K562 (cell line): ENCODE measurements around the gene SF3A2. TPM values are rescaled to one million over a fixed set of nuclear protein-coding genes. Genes with fewer than 3 reads are reported as not detected.

ENCODE experiments used
- ATAC-seq: fragments of 200-7000 bp; cut with Tn5 transposase; 3 replicates; pipeline ENCODE4 v1.9.1; 2020; ENCODE audit warnings: moderate library complexity
- BruUV-seq: library from RNA; stranded (reverse); fragments of 400-500 nt; replicated peaks from 2 replicates; lab custom pipeline; 2021; lab: Mats Ljungman, UMichigan
- CTCF ChIA-PET: fragments of 300-600 bp; formaldehyde crosslinking; extraction: SDS; loops from one replicate; lab custom pipeline; 2021; ENCODE audit warnings: low intra/inter-chr PET ratio; lab: Yijun Ruan, JAX
- POLR2A ChIA-PET: fragments of 300-600, 350-650 bp; sonication (Branson Sonifier 250); formaldehyde crosslinking; extraction: SDS; loops from one replicate; lab custom pipeline; 2021; ENCODE audit warnings: antibody characterized with exemption, inconsistent platforms; lab: Yijun Ruan, JAX
- DNase-seq, 4 experiments: peaks; one replicate each; pipeline versions ENCODE4 v3.0.0 to v3.0.0-alpha.2; 2011 to 2018; ENCODE audit warnings: low spot score in 3 of 4, mixed read lengths in 3 of 4; ENCODE audit errors: extremely low read depth in 1 of 4
- FAIRE-seq: peaks from 2 replicates; lab custom pipeline; 2011; peaks lifted over from hg19 to GRCh38; lab: Jason Lieb, UNC
- H2AFZ ChIP-seq: 2 replicates; pipeline ENCODE4 v1.6.0; 2011; ENCODE audit warnings: low read depth, low read length, control low read depth, inconsistent platforms
- H3K27ac ChIP-seq: fragments of 200-600 bp; 3 replicates; pipeline ENCODE4 v1.8.0; 2011; ENCODE audit warnings: low read depth, mild to moderate bottlenecking, control low read depth, inconsistent platforms, low read length, moderate library complexity, mixed read lengths; ENCODE audit errors: extremely low read depth
- H3K27me3 ChIP-seq, 2 experiments: fragments of 300-600 bp in 1 of 2; 2 replicates in 1 of 2; 3 replicates in 1 of 2; pipeline versions ENCODE4 v1.6.0 to v1.8.0; 2011; ENCODE audit warnings: inconsistent platforms in 2 of 2, low read length in 2 of 2, mild to moderate bottlenecking in 1 of 2, mixed read lengths in 1 of 2, moderate library complexity in 1 of 2; ENCODE audit not compliant: control insufficient read depth in 2 of 2, insufficient read depth in 2 of 2
- H3K36me3 ChIP-seq: fragments of 300-600 bp; 3 replicates; pipeline ENCODE4 v1.8.0; 2011; ENCODE audit warnings: mild to moderate bottlenecking, low read length, inconsistent platforms; ENCODE audit not compliant: control insufficient read depth, insufficient read depth
- H3K4me1 ChIP-seq, 2 experiments: fragments of 200-600 bp in 1 of 2; replicated peaks in 1 of 2; 2 replicates in 1 of 2; 3 replicates in 1 of 2; pipeline versions ENCODE4 v1.5.1 to v1.8.0; 2011; ENCODE audit warnings: inconsistent platforms in 2 of 2, low read length in 2 of 2, mild to moderate bottlenecking in 1 of 2, mixed read lengths in 1 of 2, moderate library complexity in 1 of 2; ENCODE audit not compliant: control insufficient read depth in 2 of 2, insufficient read depth in 2 of 2
- H3K4me2 ChIP-seq: 2 replicates; pipeline ENCODE4 v1.6.1; 2011; ENCODE audit warnings: low read length, control low read depth, inconsistent platforms, mixed read lengths; ENCODE audit not compliant: insufficient read depth
- H3K4me3 ChIP-seq: fragments of 200-600 bp; sonication (generic), shearing (Covaris generic); 2 replicates; pipeline ENCODE4 v1.5.1; 2016; ENCODE audit warnings: control low read depth, inconsistent platforms
- H3K79me2 ChIP-seq: fragments of 200-600 bp; 3 replicates; pipeline ENCODE4 v1.8.0; 2011; ENCODE audit warnings: low read length, inconsistent platforms; ENCODE audit not compliant: control insufficient read depth, insufficient read depth
- H3K9ac ChIP-seq, 2 experiments: 2 replicates each; pipeline versions ENCODE4 v1.6.0 to v1.6.1; 2011; ENCODE audit warnings: low read depth in 2 of 2, low read length in 2 of 2, control low read depth in 1 of 2, inconsistent platforms in 1 of 2, mild to moderate bottlenecking in 1 of 2, mixed read lengths in 1 of 2; ENCODE audit not compliant: insufficient read depth in 1 of 2
- H3K9me1 ChIP-seq: one replicate; pipeline ENCODE4 v1.6.0; 2011; ENCODE audit warnings: inconsistent platforms, mild to moderate bottlenecking, low read length, moderate library complexity; ENCODE audit not compliant: control insufficient read depth, insufficient read depth
- H3K9me3 ChIP-seq: replicated peaks from 2 replicates; pipeline ENCODE4 v1.5.1; 2011; ENCODE audit warnings: low read depth, low read length, inconsistent platforms; ENCODE audit not compliant: control insufficient read depth, insufficient read depth
- H4K20me1 ChIP-seq: replicated peaks from 2 replicates; pipeline ENCODE4 v1.6.1; 2011; ENCODE audit warnings: low read length, inconsistent platforms, mixed read lengths; ENCODE audit not compliant: control insufficient read depth, insufficient read depth
- BCL6 ChIP-seq: fragments of 250-450 bp; sonication (Bioruptor Pico); IDR thresholded peaks from 2 replicates; pipeline ENCODE4 v1.4.0; 2020
- CBFB ChIP-seq: sonication (generic); formaldehyde crosslinking; IDR thresholded peaks from 2 replicates; pipeline ENCODE4 v1.4.0; 2020; ENCODE audit warnings: mild to moderate bottlenecking, missing genetic modification reagents
- ELF4 ChIP-seq: fragments of 450-650 bp; formaldehyde crosslinking; IDR thresholded peaks from 2 replicates; pipeline ENCODE4 v1.4.0; 2022; ENCODE audit warnings: missing genetic modification characterization
- HDAC6 ChIP-seq: IDR thresholded peaks from 2 replicates; pipeline ENCODE4 v1.6.1; 2012; ENCODE audit warnings: low read depth, mild to moderate bottlenecking, control low read depth, inconsistent platforms, low read length, moderate library complexity
- KDM5B ChIP-seq: fragments of 200-600 bp; sonication (generic); IDR thresholded peaks from 2 replicates; pipeline ENCODE4 v1.6.1; 2012; ENCODE audit warnings: low read depth, mild to moderate bottlenecking, moderate library complexity, low read length, control low read depth, inconsistent platforms; ENCODE audit not compliant: insufficient replicate concordance
- NUFIP1 ChIP-seq: fragments of 450-650 bp; IDR thresholded peaks from 2 replicates; pipeline ENCODE4 v1.6.1; 2018; ENCODE audit not compliant: partially characterized antibody
- POLR2AphosphoS5 ChIP-seq: IDR thresholded peaks from 2 replicates; pipeline ENCODE4 v1.6.1; 2011; ENCODE audit warnings: mild to moderate bottlenecking, low read depth, low read length, moderate library complexity; ENCODE audit not compliant: control insufficient read depth, insufficient read depth
- POLR2B ChIP-seq: fragments of 450-650 bp; IDR thresholded peaks from 2 replicates; pipeline ENCODE4 v1.6.1; 2018; ENCODE audit warnings: low read depth; ENCODE audit not compliant: partially characterized antibody
- POLR2G ChIP-seq: fragments of 200-400 bp; formaldehyde crosslinking; IDR thresholded peaks from 2 replicates; pipeline ENCODE4 v1.6.1; 2017; ENCODE audit warnings: low read depth, mild to moderate bottlenecking, antibody characterized with exemption, low read length, moderate library complexity
- POLR3G ChIP-seq: IDR thresholded peaks from 2 replicates; pipeline ENCODE4 v1.6.1; 2011; ENCODE audit not compliant: insufficient read length, insufficient replicate concordance; ENCODE audit errors: extremely low read depth
- SUPT5H ChIP-seq: fragments of 450-650 bp; IDR thresholded peaks from 2 replicates; pipeline ENCODE4 v1.6.1; 2016
- ZBTB17 ChIP-seq: fragments of 450-650 bp; formaldehyde crosslinking; IDR thresholded peaks from 2 replicates; pipeline ENCODE4 v1.4.0; 2020; ENCODE audit warnings: mild to moderate bottlenecking
- whole genome bisulfite sequencing: fragments of 100-300 bp; shearing (Covaris generic); methylation state at CpG from one replicate; pipeline ENCODE4 v1.1.6; 2016; ENCODE audit warnings: low coverage, mixed read lengths; ENCODE audit not compliant: insufficient coverage; ENCODE audit errors: missing lambda C conversion rate; 5-methylcytosine and 5-hydroxymethylcytosine counted together
- in situ Hi-C: fragments of 300-500 bp; cut with MboI; formaldehyde crosslinking; loops from 4 replicates; pipeline ENCODE4 v1.15.0; 2018; ENCODE audit warnings: inconsistent platforms, mixed read lengths
- intact Hi-C: fragments of 100-400 bp; cut with micrococcal nuclease; formaldehyde crosslinking; loops from 2 replicates; pipeline ENCODE4 v1.14.2; 2022
- polyA plus RNA-seq, 8 experiments: library from polyadenylated mRNA; depleted of rRNA in 4 of 8; stranded (reverse) in 5 of 8; unstranded in 3 of 8; fragments of >200 nt; fragmentation: Nextera tagmentation in 2 of 8; fragmentation: Illumina TruSeq in 1 of 8; extraction: Ambion mirVana in 2 of 8; extraction: Trizol in 1 of 8; gene quantifications; 2 replicates each; pipeline versions ENCODE4 v1.2.1 to v1.2.3, GENCODE V29; 2011 to 2014; ENCODE audit warnings: inconsistent platforms in 1 of 8, missing spikeins in 1 of 8
- total RNA-seq, 7 experiments: library from RNA; depleted of rRNA in 6 of 7; stranded (reverse); fragments of >200 nt in 6 of 7; fragmentation: Illumina TruSeq in 2 of 7; extraction: Trizol in 2 of 7; gene quantifications; 2 replicates each; pipeline versions ENCODE4 v1.2.1 to v1.2.3, GENCODE V29; 2011 to 2021; ENCODE audit warnings: low replicate concordance in 1 of 7
- TF ChIP-seq, protein P1 (sequence below): sonication (generic); formaldehyde crosslinking; IDR thresholded peaks from 2 replicates; pipeline ENCODE4 v1.8.0; 2022; ENCODE audit warnings: missing genetic modification reagents, mild to moderate bottlenecking, borderline replicate concordance
- TF ChIP-seq, protein P2 (sequence below): sonication (generic); formaldehyde crosslinking; IDR thresholded peaks from 2 replicates; pipeline ENCODE4 v1.9.0; 2022; ENCODE audit warnings: mild to moderate bottlenecking, missing genetic modification reagents
- TF ChIP-seq, protein P3 (sequence below): fragments of 450-650 bp; IDR thresholded peaks from 2 replicates; pipeline ENCODE4 v1.7.1; 2018; ENCODE audit warnings: mild to moderate bottlenecking, low read depth; ENCODE audit not compliant: partially characterized antibody

SF3A2 gene
- total and polyA plus RNA-seq, 9 of the 15 experiments (the other 6 are each of a cell fraction or from before 2014, with no cell fraction given): 0.17 to 194 (median 22.8) TPM

DNA sequence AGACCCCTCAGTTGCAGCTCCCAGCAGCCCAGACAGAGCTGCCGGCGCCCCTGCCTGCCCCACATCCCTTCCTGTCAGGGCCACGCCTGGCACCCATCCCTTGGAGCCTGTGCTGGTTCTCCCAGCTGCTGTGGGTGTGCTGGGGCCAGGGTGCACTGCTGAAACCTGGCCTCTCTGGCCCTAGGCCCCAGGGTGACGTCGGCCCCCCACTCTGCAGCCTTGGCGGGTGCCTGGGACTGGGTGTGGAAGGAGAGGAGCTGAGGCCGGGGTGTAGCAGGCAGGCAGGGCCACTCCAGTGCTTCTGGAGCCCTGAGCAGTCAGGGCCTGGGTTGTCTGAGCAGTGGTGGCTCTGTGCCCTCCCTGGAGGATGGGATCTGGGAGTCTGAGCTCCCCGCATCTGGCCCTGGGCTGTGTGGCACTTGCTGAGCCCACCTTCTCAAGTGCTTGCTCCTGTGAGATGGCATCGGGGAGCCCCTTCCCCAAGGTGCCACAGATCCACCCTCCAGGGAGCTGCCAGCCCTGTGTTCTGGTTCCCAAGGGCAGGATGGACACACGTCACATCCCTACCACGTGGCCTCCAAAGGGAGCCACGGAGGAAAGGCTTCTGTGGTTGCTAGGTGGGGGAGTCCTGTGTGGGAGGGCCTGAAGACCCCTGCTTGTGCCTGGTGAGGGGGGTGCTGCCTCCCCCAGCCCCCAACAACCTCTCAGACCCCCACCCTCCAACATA is 5.7 kb upstream of the SF3A2 start:
- 0 out of 2 replicates have a peak, but pooled peaks cover 13% of the 10 kb centered on the region for H4K20me1 ChIP-seq
- H3K4me1 ChIP-seq: peaks cover 0 to 79% of the 10 kb centered on the region in 2 experiments; a peak in 3 of 5 replicates
- H3K9ac ChIP-seq: peak overlapping the region in 1 of 2 experiments; percentile 70; a peak in 2 of 4 replicates
- no peak for TF ChIP-seq POLR3G
- peak; percentile 6 for TF ChIP-seq KDM5B
- TF ChIP-seq, protein P1, sequence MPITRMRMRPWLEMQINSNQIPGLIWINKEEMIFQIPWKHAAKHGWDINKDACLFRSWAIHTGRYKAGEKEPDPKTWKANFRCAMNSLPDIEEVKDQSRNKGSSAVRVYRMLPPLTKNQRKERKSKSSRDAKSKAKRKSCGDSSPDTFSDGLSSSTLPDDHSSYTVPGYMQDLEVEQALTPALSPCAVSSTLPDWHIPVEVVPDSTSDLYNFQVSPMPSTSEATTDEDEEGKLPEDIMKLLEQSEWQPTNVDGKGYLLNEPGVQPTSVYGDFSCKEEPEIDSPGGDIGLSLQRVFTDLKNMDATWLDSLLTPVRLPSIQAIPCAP (CRISPR knock-in tag): no peak
- TF ChIP-seq, protein P2, sequence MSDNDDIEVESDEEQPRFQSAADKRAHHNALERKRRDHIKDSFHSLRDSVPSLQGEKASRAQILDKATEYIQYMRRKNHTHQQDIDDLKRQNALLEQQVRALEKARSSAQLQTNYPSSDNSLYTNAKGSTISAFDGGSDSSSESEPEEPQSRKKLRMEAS (CRISPR knock-in tag): 0 out of 2 replicates have a peak, but pooled peaks have one; percentile 12
- TF ChIP-seq ZBTB17 (CRISPR knock-in tag): 0 out of 2 replicates have a peak, but pooled peaks have one; percentile 55
- TF ChIP-seq ELF4 (CRISPR knock-in tag): no peak
- peak; percentile 42; the same call in 1 of the 2 replicates for TF ChIP-seq SUPT5H
- peak; percentile 42; the same call in 1 of the 2 replicates for TF ChIP-seq POLR2AphosphoS5
- peak; percentile 65 for TF ChIP-seq POLR2G
- TF ChIP-seq HDAC6: 0 out of 2 replicates have a peak, but pooled peaks have one; percentile 35
- 0 out of 2 replicates have a peak, but pooled peaks have one; percentile 15 for TF ChIP-seq CBFB (CRISPR knock-in tag)
- TF ChIP-seq, protein P3, sequence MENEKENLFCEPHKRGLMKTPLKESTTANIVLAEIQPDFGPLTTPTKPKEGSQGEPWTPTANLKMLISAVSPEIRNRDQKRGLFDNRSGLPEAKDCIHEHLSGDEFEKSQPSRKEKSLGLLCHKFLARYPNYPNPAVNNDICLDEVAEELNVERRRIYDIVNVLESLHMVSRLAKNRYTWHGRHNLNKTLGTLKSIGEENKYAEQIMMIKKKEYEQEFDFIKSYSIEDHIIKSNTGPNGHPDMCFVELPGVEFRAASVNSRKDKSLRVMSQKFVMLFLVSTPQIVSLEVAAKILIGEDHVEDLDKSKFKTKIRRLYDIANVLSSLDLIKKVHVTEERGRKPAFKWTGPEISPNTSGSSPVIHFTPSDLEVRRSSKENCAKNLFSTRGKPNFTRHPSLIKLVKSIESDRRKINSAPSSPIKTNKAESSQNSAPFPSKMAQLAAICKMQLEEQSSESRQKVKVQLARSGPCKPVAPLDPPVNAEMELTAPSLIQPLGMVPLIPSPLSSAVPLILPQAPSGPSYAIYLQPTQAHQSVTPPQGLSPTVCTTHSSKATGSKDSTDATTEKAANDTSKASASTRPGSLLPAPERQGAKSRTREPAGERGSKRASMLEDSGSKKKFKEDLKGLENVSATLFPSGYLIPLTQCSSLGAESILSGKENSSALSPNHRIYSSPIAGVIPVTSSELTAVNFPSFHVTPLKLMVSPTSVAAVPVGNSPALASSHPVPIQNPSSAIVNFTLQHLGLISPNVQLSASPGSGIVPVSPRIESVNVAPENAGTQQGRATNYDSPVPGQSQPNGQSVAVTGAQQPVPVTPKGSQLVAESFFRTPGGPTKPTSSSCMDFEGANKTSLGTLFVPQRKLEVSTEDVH: peak; percentile 16
- no peak for TF ChIP-seq BCL6 (CRISPR knock-in tag)
- TF ChIP-seq NUFIP1: no peak
- peak; percentile 31 for TF ChIP-seq POLR2B
- H3K79me2 ChIP-seq: peaks cover 37% of the 10 kb centered on the region
- no peak overlapping the region for H3K4me2 ChIP-seq
- ChIA-PET POLR2A (interaction anchor here (0.5 to 1.9 kb wide), 7 partner anchors 9 to 496 kb away, joined by 3 to 9 read pairs (median 3); no protein-coding TSS in a partner anchor), CTCF (no interaction called here)
- TSS peak; percentile 38 for BruUV-seq
- no peak overlapping the region for H3K4me3 ChIP-seq
- H3K9me3 ChIP-seq: no peaks in the 10 kb centered on the region
- no peak for DNase-seq
- no peaks in the 10 kb centered on the region for H3K9me1 ChIP-seq
- no peaks in the 10 kb centered on the region for H3K27me3 ChIP-seq
- ATAC-seq: peak; percentile 3; the same call in 1 of the 3 replicates
- H3K36me3 ChIP-seq: peaks cover 79% of the 10 kb centered on the region; the same call in 2 of the 3 replicates
- intact Hi-C loops: no loop called here
- no peak for FAIRE-seq
- H2AFZ ChIP-seq: no peak overlapping the region
- H3K27ac ChIP-seq: no peak overlapping the region
- in situ Hi-C loops: loop anchor here (10.0 kb wide), 1 partner anchor 84 kb away; no protein-coding TSS in a partner anchor
- 83% methylated on average over 11 of the region's 12 CpGs for WGBS
